Measurements from ENCODE around the gene MAGI2. TPM values are rescaled to one million over a fixed set of nuclear protein-coding genes. Genes with fewer than 3 reads are reported as not detected.
"Not testable (repeated sequence)": the region's sequence is repeated elsewhere in the genome, so short reads cannot be mapped to it uniquely, and the experiment has no call there.

The MAGI2 gene
- total and polyA plus RNA-seq, 9 donors: 7.1 to 20.4 (median 18.7) TPM

- intact Hi-C loops (cut with DNase I): no loop called here
- Histone ChIP-seq H3K36me3 (no peaks in the 10 kb centered on the region), H3K4me3 (no peak overlapping the region), H3K4me1 (ENCODE audit: insufficient read depth) (no peaks in the 10 kb centered on the region), H3K9me3 (no peaks in the 10 kb centered on the region), H3K27me3 (no peaks in the 10 kb centered on the region), H3K27ac (no peak overlapping the region)
- TF ChIP-seq CTCF (IDR thresholded peaks at IDR 0.05) (no peak), POLR2A (IDR thresholded peaks at IDR 0.05) (no peak), EP300 (IDR thresholded peaks at IDR 0.05) (no peak)
- DNase-seq: no peak
- WGBS, 3 donors: 83 to 87% (median 86%) methylated on average over 3 of the region's 3 CpGs
Measured at GRCh38 chr7:78007231-78007630, 1446.2 kb downstream of the MAGI2 start.

- no peak for TF ChIP-seq EP300 (IDR thresholded peaks at IDR 0.05)
- TF ChIP-seq CTCF (IDR thresholded peaks at IDR 0.05): no peak
- no peak for TF ChIP-seq POLR2A (IDR thresholded peaks at IDR 0.05)
- Histone ChIP-seq H3K27me3 (no peaks in the 10 kb centered on the region), H3K27ac (no peak overlapping the region), H3K4me3 (no peak overlapping the region), H3K4me1 (ENCODE audit: insufficient read depth) (no peaks in the 10 kb centered on the region), H3K9me3 (no peaks in the 10 kb centered on the region), H3K36me3 (no peaks in the 10 kb centered on the region)
- WGBS, 3 donors: 93 to 95% (median 94%) methylated on average over 10 of the region's 10 CpGs
- intact Hi-C loops (cut with DNase I): no loop called here
- no peak for DNase-seq
Measured at GRCh38 chr7:78006063-78006755, 1447.3 kb downstream of the MAGI2 start.

- 90 to 94% (median 91%) methylated on average over 4 of the region's 4 CpGs for WGBS, 3 donors
- Histone ChIP-seq H3K27ac (no peak overlapping the region), H3K36me3 (no peaks in the 10 kb centered on the region), H3K9me3 (no peaks in the 10 kb centered on the region), H3K4me1 (ENCODE audit: insufficient read depth) (no peaks in the 10 kb centered on the region), H3K4me3 (no peak overlapping the region), H3K27me3 (no peaks in the 10 kb centered on the region)
- no peak for TF ChIP-seq EP300 (IDR thresholded peaks at IDR 0.05)
- TF ChIP-seq POLR2A (IDR thresholded peaks at IDR 0.05): no peak
- no peak for TF ChIP-seq CTCF (IDR thresholded peaks at IDR 0.05)
- intact Hi-C loops (cut with DNase I): no loop called here
- no peak for DNase-seq
Measured at GRCh38 chr7:78002715-78003114, 1450.8 kb downstream of the MAGI2 start.

- no peaks in the 10 kb centered on the region for H3K36me3 ChIP-seq
- no peak for DNase-seq
- no peak overlapping the region for H3K4me3 ChIP-seq
- H3K9me3 ChIP-seq: no peaks in the 10 kb centered on the region
- intact Hi-C loops (cut with DNase I): no loop called here
- H3K27ac ChIP-seq: no peak overlapping the region
- TF ChIP-seq EP300 (IDR thresholded peaks at IDR 0.05) (no peak), POLR2A (IDR thresholded peaks at IDR 0.05) (no peak), CTCF (IDR thresholded peaks at IDR 0.05) (no peak)
- no peaks in the 10 kb centered on the region for H3K27me3 ChIP-seq
- 49 to 62% (median 53%) methylated on average over 3 of the region's 3 CpGs for WGBS, 3 donors
- no peaks in the 10 kb centered on the region for H3K4me1 ChIP-seq (ENCODE audit: insufficient read depth)
Measured at GRCh38 chr7:78002021-78002420, 1451.4 kb downstream of the MAGI2 start.

GRCh38 chr7:77999168-77999567 is 1454.3 kb downstream of the MAGI2 start:
- H3K27ac ChIP-seq; H3K4me3 ChIP-seq; DNase-seq; H3K27me3 ChIP-seq; H3K9me3 ChIP-seq; H3K36me3 ChIP-seq; intact Hi-C loops (cut with DNase I); H3K4me1 ChIP-seq (ENCODE audit: insufficient read depth): not testable (repeated sequence)
- WGBS, 3 donors: 78 to 87% (median 84%) methylated on average over 3 of the region's 3 CpGs

Data from ovary (tissue), 9 donors.